H1 (cell line): ENCODE measurements around the gene P2RY11. TPM values are rescaled to one million over a fixed set of nuclear protein-coding genes. Genes with fewer than 3 reads are reported as not detected.

Source experiments
- CTCF ChIA-PET: fragments of 300-600 bp; sonication (Branson Sonifier 250); formaldehyde crosslinking; loops from one replicate; lab custom pipeline; 2021; ENCODE audit not compliant: partially characterized antibody; lab: Charles Lee
- POLR2A ChIA-PET: fragments of 300-600 bp; sonication (Branson Sonifier 250); formaldehyde crosslinking; loops from one replicate; lab custom pipeline; 2021; ENCODE audit warnings: inconsistent platforms; ENCODE audit not compliant: partially characterized antibody; lab: Charles Lee
- DNase-seq, 2 experiments: peaks; one replicate each; pipeline versions ENCODE4 v3.0.0 to v3.0.0-alpha.2; 2010 to 2022; ENCODE audit warnings: low spot score in 2 of 2, low read depth in 1 of 2, mixed read lengths in 1 of 2
- FAIRE-seq: peaks from 2 replicates; lab custom pipeline; 2011; peaks lifted over from hg19 to GRCh38; lab: Jason Lieb, UNC
- H2AFZ ChIP-seq: 2 replicates; pipeline ENCODE4 v1.8.1; 2012; ENCODE audit warnings: low read length, inconsistent platforms
- H2AK5ac ChIP-seq: 2 replicates; pipeline ENCODE4 v1.6.1; 2013; ENCODE audit warnings: low read depth, low read length
- H2BK120ac ChIP-seq: replicated peaks from 2 replicates; pipeline ENCODE3; 2013; ENCODE audit warnings: low read depth, low read length, inconsistent platforms
- H2BK12ac ChIP-seq: 2 replicates; pipeline ENCODE4 v1.6.1; 2013; ENCODE audit warnings: low read depth, low read length
- H2BK15ac ChIP-seq: 2 replicates; pipeline ENCODE4 v1.6.1; 2013; ENCODE audit warnings: low read length
- H2BK20ac ChIP-seq: 2 replicates; pipeline ENCODE4 v1.6.1; 2013; ENCODE audit warnings: low read length
- H2BK5ac ChIP-seq: 2 replicates; pipeline ENCODE4 v1.6.1; 2013; ENCODE audit warnings: low read depth, low read length
- H3K14ac ChIP-seq: 2 replicates; pipeline ENCODE4 v1.6.1; 2013; ENCODE audit warnings: inconsistent platforms; ENCODE audit not compliant: insufficient read length
- H3K18ac ChIP-seq: 2 replicates; pipeline ENCODE4 v1.6.1; 2013; ENCODE audit warnings: low read length; ENCODE audit errors: extremely low read depth
- H3K23ac ChIP-seq: 2 replicates; pipeline ENCODE4 v1.6.1; 2013; ENCODE audit warnings: inconsistent platforms; ENCODE audit not compliant: insufficient read length
- H3K23me2 ChIP-seq: 2 replicates; pipeline ENCODE4 v1.6.1; 2013; ENCODE audit warnings: low read depth, low read length
- H3K27ac ChIP-seq: 2 replicates; pipeline ENCODE4 v1.6.1; 2011; ENCODE audit warnings: low read depth, low read length, inconsistent platforms
- H3K27me3 ChIP-seq, 4 experiments: replicated peaks in 1 of 4; 1 replicate in 1 of 4; 2 replicates in 3 of 4; pipeline versions ENCODE4 v1.6.1 to v1.8.1; 2011 to 2013; ENCODE audit warnings: low read length in 3 of 4, mild to moderate bottlenecking in 3 of 4, inconsistent platforms in 2 of 4, mixed read lengths in 2 of 4, moderate library complexity in 1 of 4; ENCODE audit not compliant: control insufficient read depth in 3 of 4, insufficient read depth in 3 of 4; ENCODE audit errors: extremely low read depth in 1 of 4
- H3K36me3 ChIP-seq, 4 experiments: 2 replicates each; pipeline versions ENCODE4 v1.6.1 to v1.8.1; 2011 to 2013; ENCODE audit warnings: mild to moderate bottlenecking in 4 of 4, low read length in 3 of 4, moderate library complexity in 2 of 4, control low read depth in 1 of 4, inconsistent platforms in 1 of 4; ENCODE audit not compliant: insufficient read depth in 4 of 4, control insufficient read depth in 2 of 4
- H3K4ac ChIP-seq: replicated peaks from 2 replicates; pipeline ENCODE3; 2013; ENCODE audit warnings: low read length, low read depth, mixed read lengths, inconsistent platforms; ENCODE audit not compliant: insufficient read length
- H3K4me1 ChIP-seq, 4 experiments: replicated peaks in 1 of 4; 1 replicate in 1 of 4; 2 replicates in 3 of 4; pipeline versions ENCODE4 v1.6.1 to v1.8.1; 2011 to 2013; ENCODE audit warnings: low read length in 3 of 4, inconsistent platforms in 2 of 4, mixed read lengths in 1 of 4; ENCODE audit not compliant: insufficient read depth in 4 of 4, control insufficient read depth in 3 of 4
- H3K4me2 ChIP-seq, 2 experiments: 2 replicates each; pipeline versions ENCODE4 v1.6.1 to v1.8.1; 2011 to 2013; ENCODE audit warnings: low read depth in 2 of 2, low read length in 2 of 2, control low read depth in 1 of 2, inconsistent platforms in 1 of 2, mild to moderate bottlenecking in 1 of 2; ENCODE audit not compliant: insufficient read depth in 1 of 2
- H3K4me3 ChIP-seq, 4 experiments: fragments of 200-600, 300-600 bp in 1 of 4; sonication (generic), shearing (Covaris generic), sonication (Bioruptor Twin) in 1 of 4; 2 replicates each; pipeline versions ENCODE4 v1.5.1 to v1.8.1; 2011 to 2016; ENCODE audit warnings: low read length in 4 of 4, low read depth in 3 of 4, control low read depth in 2 of 4, inconsistent platforms in 2 of 4, mild to moderate bottlenecking in 2 of 4, mixed read lengths in 1 of 4, moderate library complexity in 1 of 4; ENCODE audit not compliant: insufficient read depth in 2 of 4; ENCODE audit errors: extremely low read depth in 1 of 4
- H3K56ac ChIP-seq: replicated peaks from 2 replicates; pipeline ENCODE3; 2013; ENCODE audit warnings: low read depth, mild to moderate bottlenecking, mixed read lengths, low read length, inconsistent platforms; ENCODE audit not compliant: insufficient read length
- H3K79me1 ChIP-seq: 2 replicates; pipeline ENCODE4 v1.6.1; 2013; ENCODE audit warnings: low read depth, low read length, control low read depth
- H3K79me2 ChIP-seq, 2 experiments: 2 replicates each; pipeline versions ENCODE4 v1.6.1 to v1.8.1; 2012 to 2013; ENCODE audit warnings: low read length in 2 of 2, mild to moderate bottlenecking in 2 of 2, inconsistent platforms in 1 of 2; ENCODE audit not compliant: insufficient read depth in 2 of 2, control insufficient read depth in 1 of 2
- H3K9ac ChIP-seq, 4 experiments: replicated peaks in 1 of 4; 1 replicate in 1 of 4; 2 replicates in 3 of 4; pipeline versions ENCODE4 v1.6.1 to v1.8.1; 2011 to 2013; ENCODE audit warnings: low read depth in 3 of 4, low read length in 3 of 4, control low read depth in 2 of 4, mild to moderate bottlenecking in 2 of 4, moderate library complexity in 2 of 4, inconsistent platforms in 1 of 4; ENCODE audit errors: extremely low read depth in 1 of 4
- H3K9me3 ChIP-seq, 2 experiments: 2 replicates each; pipeline versions ENCODE4 v1.6.1 to v1.8.1; 2012 to 2013; ENCODE audit warnings: mild to moderate bottlenecking in 2 of 2, moderate library complexity in 2 of 2, control low read depth in 1 of 2, inconsistent platforms in 1 of 2, low read depth in 1 of 2, low read length in 1 of 2, mixed read lengths in 1 of 2; ENCODE audit not compliant: insufficient read depth in 2 of 2
- H4K20me1 ChIP-seq, 2 experiments: replicated peaks in 1 of 2; 2 replicates each; pipeline versions ENCODE3 to v1.8.1; 2011 to 2013; ENCODE audit warnings: inconsistent platforms in 2 of 2, low read length in 2 of 2, mild to moderate bottlenecking in 1 of 2; ENCODE audit not compliant: insufficient read depth in 2 of 2, control insufficient read depth in 1 of 2
- H4K5ac ChIP-seq: 2 replicates; pipeline ENCODE4 v1.6.1; 2013; ENCODE audit warnings: low read length, low read depth, mixed read lengths, inconsistent platforms; ENCODE audit not compliant: insufficient read length
- H4K8ac ChIP-seq: 2 replicates; pipeline ENCODE4 v1.8.0; 2013; ENCODE audit warnings: mild to moderate bottlenecking, moderate library complexity, low read length, inconsistent platforms; ENCODE audit not compliant: insufficient read depth; ENCODE audit errors: extremely low read depth
- H4K91ac ChIP-seq: replicated peaks from 2 replicates; pipeline ENCODE3; 2013; ENCODE audit warnings: low read length, mixed read lengths, inconsistent platforms; ENCODE audit not compliant: insufficient read length
- ATF3 ChIP-seq: IDR thresholded peaks from 2 replicates; pipeline ENCODE4 v1.6.1; 2011; ENCODE audit warnings: low read depth, mild to moderate bottlenecking, low read length; ENCODE audit not compliant: insufficient read depth
- BACH1 ChIP-seq: IDR thresholded peaks from 2 replicates; pipeline ENCODE4 v1.6.1; 2012; ENCODE audit warnings: low read length, improper control_type of control experiment
- BCL11A ChIP-seq, 2 experiments: IDR thresholded peaks; one replicate each; pipeline ENCODE4 v1.6.1; 2011; ENCODE audit warnings: low read depth in 2 of 2, low read length in 2 of 2, mild to moderate bottlenecking in 2 of 2
- POLR2A ChIP-seq, 2 experiments: IDR thresholded peaks; 1 replicate in 1 of 2; 2 replicates in 1 of 2; pipeline ENCODE4 v1.6.1; 2011; ENCODE audit warnings: low read depth in 2 of 2, low read length in 2 of 2, mild to moderate bottlenecking in 2 of 2; ENCODE audit errors: control extremely low read depth in 1 of 2
- POLR2AphosphoS5 ChIP-seq: IDR thresholded peaks from 2 replicates; pipeline ENCODE4 v1.6.1; 2011; ENCODE audit warnings: low read depth, low read length
- SP1 ChIP-seq: IDR thresholded peaks from 2 replicates; pipeline ENCODE4 v1.6.1; 2011; ENCODE audit warnings: low read depth, low read length
- WGBS, 2 experiments: shearing (Covaris generic) in 1 of 2; methylation state at CpG; one replicate each; pipeline versions ENCODE4 v1.1.6 to v1.1.7; 2013 to 2015; ENCODE audit warnings: low lambda C conversion rate in 2 of 2, mixed read lengths in 2 of 2, inconsistent platforms in 1 of 2, low coverage in 1 of 2, missing lambda C conversion rate in 1 of 2; ENCODE audit not compliant: insufficient replicate concordance in 2 of 2, insufficient coverage in 1 of 2, insufficient read length in 1 of 2; ENCODE audit errors: extremely low coverage in 1 of 2, missing lambda C conversion rate in 1 of 2; 5-methylcytosine and 5-hydroxymethylcytosine counted together
- polyA plus RNA-seq, 7 experiments: library from polyadenylated mRNA; depleted of rRNA in 3 of 7; stranded (reverse) in 5 of 7; unstranded in 2 of 7; fragments of >200 nt in 5 of 7; fragments of 200-250 nt in 2 of 7; gene quantifications; 1 replicate in 5 of 7; 2 replicates in 1 of 7; 4 replicates in 1 of 7; pipeline versions ENCODE4 v1.2.1 to v1.2.3, GENCODE V29; 2011 to 2013; ENCODE audit warnings: missing spikeins in 2 of 7, mixed read lengths in 2 of 7
- total RNA-seq: library from RNA; stranded (reverse); fragmentation: NEBNext Ultra II Directional; extraction: Animal tissue kit (Norgen Biotek cat#: 25700); gene quantifications from 2 replicates; pipeline ENCODE4 v1.2.1, GENCODE V29; 2021

The P2RY11 gene
- total and polyA plus RNA-seq, 2 of the 8 experiments (the other 6 are each of a cell fraction or from before 2014, with no cell fraction given) = 9.2 to 18.0 TPM

- no peak overlapping the region for H3K23ac ChIP-seq
- H2BK5ac ChIP-seq = no peak overlapping the region
- H3K4me3 ChIP-seq = no peak overlapping the region
- no peak overlapping the region for H3K4me2 ChIP-seq
- no peak overlapping the region for H3K27ac ChIP-seq
- no peak overlapping the region for H2BK120ac ChIP-seq
- H3K79me2 ChIP-seq = peaks cover 0 to 12% of the 10 kb centered on the region in 2 experiments; a peak in 2 of 4 replicates
- H2AFZ ChIP-seq = no peak overlapping the region
- H3K36me3 ChIP-seq = peaks cover 25 to 40% (median 30%) of the 10 kb centered on the region in 4 experiments
- H3K79me1 ChIP-seq = 0 out of 2 replicates have a peak, but pooled peaks cover 2% of the 10 kb centered on the region
- no peak overlapping the region for H2BK20ac ChIP-seq
- no peak overlapping the region; the same call in 1 of the 2 replicates for H4K8ac ChIP-seq
- H4K91ac ChIP-seq = no peak overlapping the region
- H2BK12ac ChIP-seq = no peak overlapping the region
- WGBS, 2 experiments = 90% methylated on average over 33 of the region's 35 CpGs; no CpG with 5 or more reads in 1 of the 2 experiments
- peak; percentile 72; the same call in 1 of the 2 replicates for TF ChIP-seq POLR2AphosphoS5
- no peak for TF ChIP-seq SP1
- TF ChIP-seq POLR2A (IDR thresholded peaks at IDR 0.05; ENCODE audit: control extremely low read depth in 1 of 2, low read depth in 2 of 2, low read length in 2 of 2) = peak; percentile 43 to 79
- no peak for TF ChIP-seq BACH1
- TF ChIP-seq ATF3 = no peak
- TF ChIP-seq BCL11A (IDR thresholded peaks at IDR 0.05; ENCODE audit: low read depth in 2 of 2, low read length in 2 of 2) = no peak
- TF ChIP-seq, all 59 proteins: peak for 2
- Histone ChIP-seq H3K23me2 (peaks cover 5% of the 10 kb centered on the region), H3K4me1 (peaks cover 0 to 7% (median 1%) of the 10 kb centered on the region in 4 experiments; a peak in 2 of 7 replicates), H3K18ac (no peak overlapping the region), H2BK15ac (no peak overlapping the region), H3K14ac (no peak overlapping the region), H3K9me3 (no peaks in the 10 kb centered on the region), H2AK5ac (no peak overlapping the region), H3K56ac (no peak overlapping the region), H4K20me1 (peaks cover 16 to 26% of the 10 kb centered on the region in 2 experiments), H3K4ac (no peak overlapping the region), H3K9ac (no peak overlapping the region), H4K5ac (no peak overlapping the region), H3K27me3 (no peaks in the 10 kb centered on the region)
- CTCF ChIA-PET = interaction anchor here (0.6 to 1.9 kb wide), 8 partner anchors 9 to 1464 kb away, joined by 3 to 7 read pairs (median 4); partner anchors contain the start of gene PPAN
- no peak for DNase-seq
- POLR2A ChIA-PET = interaction anchor here (0.7 to 29.1 kb wide), 16 partner anchors 6 to 367 kb away, joined by 3 to 412 read pairs (median 4); partner anchors contain the start of genes ANGPTL6, EIF3G, ICAM4 and MRPL4
- FAIRE-seq = no peak
Measured at GRCh38 chr19:10116085-10116865, 4.8 kb downstream of the P2RY11 start.
